ENCODE measurements around the gene MYBPC3. TPM values are rescaled to one million over a fixed set of nuclear protein-coding genes. Genes with fewer than 3 reads are reported as not detected.

MYBPC3 gene
- total and polyA plus RNA-seq, 12 donors, result 484 to 3,138 (median 2,423) TPM

- ATAC-seq (peak; percentile 12 to 58 (median 34)), DNase-seq (peak; percentile 35 to 55)
- Histone ChIP-seq H3K27ac (peak overlapping the region; percentile 23 to 84 (median 78)), H3K27me3 (no peaks in the 10 kb centered on the region), H3K4me1 (peaks cover 18 to 80% (median 53%) of the 10 kb centered on the region in 9 donors), H3K4me3 (no peak overlapping the region), H3K36me3 (peaks cover 0 to 93% (median 0%) of the 10 kb centered on the region in 9 donors), H3K9me3 (no peaks in the 10 kb centered on the region)
- TF ChIP-seq CTCF (IDR thresholded peaks at IDR 0.05), result peak in 2 of 9 donors; percentile 21 to 31
- 33 to 41% methylated on average over 16 of the region's 16 CpGs for WGBS, 2 donors
- intact Hi-C loops (cut with DNase I), result no loop called here
These were observed 22.2 kb downstream of the MYBPC3 start for GRCh38 chr11:47329987-47330931.

GRCh38 chr11:47329431-47329986, 23.0 kb downstream of the MYBPC3 start:
- H3K4me1 ChIP-seq, result peaks cover 18 to 73% (median 53%) of the 10 kb centered on the region in 9 donors
- no peaks in the 10 kb centered on the region for H3K9me3 ChIP-seq
- 38% methylated on average over 12 of the region's 12 CpGs for WGBS, 2 donors
- TF ChIP-seq CTCF (IDR thresholded peaks at IDR 0.05), result no peak
- H3K27ac ChIP-seq, result peak overlapping the region; percentile 23 to 84 (median 78)
- no peaks in the 10 kb centered on the region for H3K27me3 ChIP-seq
- H3K4me3 ChIP-seq, result no peak overlapping the region
- DNase-seq (no peak), ATAC-seq (peak in 5 of 8 donors; percentile 1 to 4 (median 3))
- intact Hi-C loops (cut with DNase I), result no loop called here
- H3K36me3 ChIP-seq, result peaks cover 0 to 85% (median 0%) of the 10 kb centered on the region in 9 donors

- H3K36me3 ChIP-seq, result peaks cover 0 to 77% (median 0%) of the 10 kb centered on the region in 9 donors
- TF ChIP-seq CTCF (IDR thresholded peaks at IDR 0.05), result no peak
- peaks cover 18 to 65% (median 53%) of the 10 kb centered on the region in 9 donors for H3K4me1 ChIP-seq
- peak overlapping the region; percentile 23 to 84 (median 78) for H3K27ac ChIP-seq
- peak in 1 of 2 donors; percentile 26 for DNase-seq
- ATAC-seq, result peak in 5 of 8 donors; percentile 3 to 8 (median 6)
- 62 to 71% methylated on average over 29 of the region's 29 CpGs for WGBS, 2 donors
- intact Hi-C loops (cut with DNase I), result no loop called here
- no peaks in the 10 kb centered on the region for H3K9me3 ChIP-seq
- H3K4me3 ChIP-seq, result no peak overlapping the region
- no peaks in the 10 kb centered on the region for H3K27me3 ChIP-seq
These were observed 23.8 kb downstream of the MYBPC3 start for GRCh38 chr11:47328449-47329390.
